HepG2 (cell line): ENCODE data around the gene POU2F1. TPM values are rescaled to one million over a fixed set of nuclear protein-coding genes. Genes with fewer than 3 reads are reported as not detected.

ENCODE experiments used
- ASH2L ChIP-seq: fragments of 300-600, 200-600 bp; sonication (generic); IDR thresholded peaks from 2 replicates; pipeline ENCODE4 v1.7.0; 2017; ENCODE audit warnings: low read depth, mild to moderate bottlenecking, moderate library complexity, mixed read lengths, low read length; ENCODE audit not compliant: insufficient read length
- ETV6 ChIP-seq: sonication (generic); formaldehyde crosslinking; conservative IDR thresholded peaks from 2 replicates; pipeline ENCODE4 v1.4.0; 2020; ENCODE audit warnings: missing genetic modification reagents
- FOXA1 ChIP-seq, 2 experiments: fragments of 450-650 bp in 1 of 2; sonication (generic) in 1 of 2; formaldehyde crosslinking in 1 of 2; IDR thresholded peaks; 2 replicates each; pipeline versions ENCODE4 v1.4.0 to v1.6.1; 2016 to 2020; ENCODE audit warnings: missing genetic modification reagents in 1 of 2
- FOXK1 ChIP-seq: sonication (generic); formaldehyde crosslinking; IDR thresholded peaks from 2 replicates; pipeline ENCODE4 v1.4.0; 2020; ENCODE audit warnings: low read depth, missing genetic modification reagents, borderline replicate concordance
- GLI4 ChIP-seq: sonication (generic); formaldehyde crosslinking; IDR thresholded peaks from 2 replicates; pipeline ENCODE4 v1.5.1; 2020; ENCODE audit warnings: missing genetic modification reagents, mild to moderate bottlenecking, moderate library complexity, borderline replicate concordance
- KLF6 ChIP-seq: IDR thresholded peaks from 2 replicates; pipeline ENCODE4 v1.8.0; 2016; ENCODE audit warnings: missing biosample characterization, missing genetic modification reagents
- NCOA2 ChIP-seq: sonication (generic); formaldehyde crosslinking; IDR thresholded peaks from 2 replicates; pipeline ENCODE4 v1.8.0; 2022; ENCODE audit warnings: inconsistent platforms
- NONO ChIP-seq, 2 experiments: fragments of 450-650 bp in 1 of 2; sonication (generic) in 1 of 2; formaldehyde crosslinking in 1 of 2; IDR thresholded peaks in 1 of 2; conservative IDR thresholded peaks in 1 of 2; 2 replicates each; pipeline versions ENCODE4 v1.6.1 to v1.8.0; 2017 to 2022; ENCODE audit warnings: mild to moderate bottlenecking in 1 of 2, missing genetic modification reagents in 1 of 2, moderate library complexity in 1 of 2
- NRL ChIP-seq: sonication (generic); formaldehyde crosslinking; IDR thresholded peaks from 2 replicates; pipeline ENCODE4 v1.5.0; 2020; ENCODE audit warnings: missing genetic modification reagents, mild to moderate bottlenecking, moderate library complexity, borderline replicate concordance
- PPARG ChIP-seq: conservative IDR thresholded peaks from 2 replicates; pipeline ENCODE4 v1.6.1; 2016; ENCODE audit warnings: missing biosample characterization, missing genetic modification reagents
- RARA ChIP-seq: IDR thresholded peaks from 2 replicates; pipeline ENCODE4 v1.6.1; 2016; ENCODE audit warnings: missing genetic modification reagents, missing compliant biosample characterization
- SMYD3 ChIP-seq: sonication (generic); formaldehyde crosslinking; IDR thresholded peaks from 2 replicates; pipeline ENCODE4 v1.8.1; 2023; ENCODE audit warnings: mild to moderate bottlenecking, missing genetic modification reagents
- SRSF9 ChIP-seq: fragments of 200-400 bp; formaldehyde crosslinking; IDR thresholded peaks from 2 replicates; pipeline ENCODE4 v1.6.1; 2018; ENCODE audit warnings: borderline replicate concordance, mild to moderate bottlenecking, low read depth, low read length; ENCODE audit not compliant: insufficient read depth, poor library complexity, severe bottlenecking
- TRIM24 ChIP-seq: sonication (generic); formaldehyde crosslinking; IDR thresholded peaks from 2 replicates; pipeline ENCODE4 v1.8.0; 2022; ENCODE audit warnings: mild to moderate bottlenecking, missing genetic modification reagents
- TSC22D2 ChIP-seq: sonication (generic); formaldehyde crosslinking; IDR thresholded peaks from 2 replicates; pipeline ENCODE4 v1.5.1; 2020; ENCODE audit warnings: missing genetic modification reagents, mild to moderate bottlenecking, borderline replicate concordance
- ZBTB38 ChIP-seq: sonication (generic); formaldehyde crosslinking; IDR thresholded peaks from 2 replicates; pipeline ENCODE4 v1.5.1; 2020; ENCODE audit warnings: mild to moderate bottlenecking, missing genetic modification reagents
- ZBTB42 ChIP-seq: sonication (generic); formaldehyde crosslinking; IDR thresholded peaks from 2 replicates; pipeline ENCODE4 v1.5.0; 2020; ENCODE audit warnings: mild to moderate bottlenecking, missing genetic modification reagents
- ZBTB43 ChIP-seq: sonication (generic); formaldehyde crosslinking; conservative IDR thresholded peaks from 2 replicates; pipeline ENCODE4 v1.4.0; 2020; ENCODE audit warnings: missing genetic modification reagents
- ZNF562 ChIP-seq: sonication (generic); formaldehyde crosslinking; IDR thresholded peaks from 2 replicates; pipeline ENCODE4 v1.8.0; 2022; ENCODE audit warnings: missing genetic modification reagents, borderline replicate concordance
- ZNF607 ChIP-seq: sonication (generic); formaldehyde crosslinking; IDR thresholded peaks from 2 replicates; pipeline ENCODE4 v1.5.1; 2020; ENCODE audit warnings: missing genetic modification reagents, mild to moderate bottlenecking, borderline replicate concordance
- ZNF788 ChIP-seq: sonication (generic); formaldehyde crosslinking; IDR thresholded peaks from 2 replicates; pipeline ENCODE4 v1.5.0; 2020; ENCODE audit warnings: mild to moderate bottlenecking, missing genetic modification reagents, borderline replicate concordance
- ZZZ3 ChIP-seq: sonication (generic); formaldehyde crosslinking; IDR thresholded peaks from 2 replicates; pipeline ENCODE4 v1.4.0; 2020; ENCODE audit warnings: missing genetic modification reagents, mild to moderate bottlenecking, borderline replicate concordance
- polyA plus RNA-seq, 8 experiments: library from polyadenylated mRNA; depleted of rRNA in 3 of 8; stranded (reverse) in 7 of 8; unstranded in 1 of 8; fragments of >200 nt; fragmentation: Illumina TruSeq in 4 of 8; extraction: Trizol in 4 of 8; gene quantifications; 2 replicates each; pipeline versions ENCODE4 v1.2.1 to v1.2.3, GENCODE V29; 2011 to 2016; ENCODE audit warnings: low read depth in 4 of 8, missing spikeins in 1 of 8, mixed read lengths in 1 of 8; ENCODE audit not compliant: insufficient read depth in 1 of 8
- total RNA-seq, 5 experiments: library from RNA; depleted of rRNA; stranded (reverse); fragments of >200 nt; fragmentation: Illumina TruSeq; extraction: Trizol; gene quantifications; 2 replicates each; pipeline ENCODE4 v1.2.3, GENCODE V29; 2016; ENCODE audit warnings: low read depth in 1 of 5
- TF ChIP-seq, protein P1 (sequence below), 2 experiments: fragments of 450-650 bp in 1 of 2; sonication (generic) in 1 of 2; formaldehyde crosslinking; IDR thresholded peaks; 2 replicates each; pipeline versions ENCODE4 v1.5.0 to v1.8.0; 2020 to 2022; ENCODE audit warnings: mild to moderate bottlenecking in 1 of 2, missing genetic modification reagents in 1 of 2
- TF ChIP-seq, protein P2 (sequence below): sonication (generic); formaldehyde crosslinking; IDR thresholded peaks from 2 replicates; pipeline ENCODE4 v1.8.0; 2022; ENCODE audit warnings: missing genetic modification reagents, mild to moderate bottlenecking, moderate library complexity, borderline replicate concordance

Gene POU2F1
- total and polyA plus RNA-seq, 2 of the 13 experiments (the other 11 are each of a cell fraction or from before 2014, with no cell fraction given) = 10.2 to 13.0 TPM

DNA sequence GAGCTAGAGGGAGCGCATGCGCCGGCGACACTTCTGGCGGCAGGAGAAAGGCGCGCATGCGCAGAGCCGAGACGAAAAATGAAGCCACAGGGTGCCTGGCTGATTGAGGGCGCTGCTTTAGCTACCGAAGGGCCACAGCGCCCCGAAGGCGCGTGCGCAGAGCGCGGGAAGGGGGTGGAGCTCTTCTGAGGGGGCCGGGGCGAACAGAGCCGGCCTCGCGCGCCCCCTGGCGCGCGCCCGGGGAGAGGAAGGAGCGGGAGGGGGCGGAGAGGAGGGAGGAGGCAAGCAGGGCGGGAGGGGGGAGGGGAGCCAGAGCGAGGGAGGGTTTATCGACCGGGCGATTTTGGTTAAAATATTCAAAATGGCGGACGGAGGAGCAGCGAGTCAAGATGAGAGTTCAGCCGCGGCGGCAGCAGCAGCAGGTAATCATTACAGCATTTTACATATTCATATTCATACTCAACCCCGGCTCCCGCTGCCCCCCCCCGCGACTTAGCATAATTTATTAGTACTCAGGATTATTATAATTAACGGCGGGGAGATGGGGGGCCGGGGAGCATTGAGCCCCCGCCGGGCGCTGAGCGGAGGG lies at the start of gene POU2F1 (continued):
- no peak; the same call in 1 of the 2 replicates for TF ChIP-seq ZNF607 (CRISPR knock-in tag)
- no peak for TF ChIP-seq NONO (IDR thresholded peaks at IDR 0.05)
- peak; percentile 64; the same call in 1 of the 2 replicates for TF ChIP-seq NONO (CRISPR knock-in tag; conservative IDR thresholded peaks at IDR 0.05)
- no peak for TF ChIP-seq FOXK1 (CRISPR knock-in tag)
- TF ChIP-seq NCOA2 = no peak
- TF ChIP-seq ZBTB43 = no peak
- TF ChIP-seq, protein P1, sequence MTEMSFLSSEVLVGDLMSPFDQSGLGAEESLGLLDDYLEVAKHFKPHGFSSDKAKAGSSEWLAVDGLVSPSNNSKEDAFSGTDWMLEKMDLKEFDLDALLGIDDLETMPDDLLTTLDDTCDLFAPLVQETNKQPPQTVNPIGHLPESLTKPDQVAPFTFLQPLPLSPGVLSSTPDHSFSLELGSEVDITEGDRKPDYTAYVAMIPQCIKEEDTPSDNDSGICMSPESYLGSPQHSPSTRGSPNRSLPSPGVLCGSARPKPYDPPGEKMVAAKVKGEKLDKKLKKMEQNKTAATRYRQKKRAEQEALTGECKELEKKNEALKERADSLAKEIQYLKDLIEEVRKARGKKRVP (CRISPR knock-in tag; IDR thresholded peaks at IDR 0.05) = no peak; a peak in 1 of 4 replicates
- no peak for TF ChIP-seq TSC22D2 (CRISPR knock-in tag)
- no peak for TF ChIP-seq FOXA1 (IDR thresholded peaks at IDR 0.05)
- TF ChIP-seq FOXA1 (CRISPR knock-in tag; IDR thresholded peaks at IDR 0.05) = no peak
- TF ChIP-seq ETV6 = no peak
- no peak for TF ChIP-seq SMYD3
- TF ChIP-seq ZBTB42 (CRISPR knock-in tag) = no peak
- TF ChIP-seq ASH2L = peak; percentile 8
- no peak for TF ChIP-seq PPARG (CRISPR knock-in tag)
- no peak for TF ChIP-seq RARA (CRISPR knock-in tag)
- TF ChIP-seq, protein P2, sequence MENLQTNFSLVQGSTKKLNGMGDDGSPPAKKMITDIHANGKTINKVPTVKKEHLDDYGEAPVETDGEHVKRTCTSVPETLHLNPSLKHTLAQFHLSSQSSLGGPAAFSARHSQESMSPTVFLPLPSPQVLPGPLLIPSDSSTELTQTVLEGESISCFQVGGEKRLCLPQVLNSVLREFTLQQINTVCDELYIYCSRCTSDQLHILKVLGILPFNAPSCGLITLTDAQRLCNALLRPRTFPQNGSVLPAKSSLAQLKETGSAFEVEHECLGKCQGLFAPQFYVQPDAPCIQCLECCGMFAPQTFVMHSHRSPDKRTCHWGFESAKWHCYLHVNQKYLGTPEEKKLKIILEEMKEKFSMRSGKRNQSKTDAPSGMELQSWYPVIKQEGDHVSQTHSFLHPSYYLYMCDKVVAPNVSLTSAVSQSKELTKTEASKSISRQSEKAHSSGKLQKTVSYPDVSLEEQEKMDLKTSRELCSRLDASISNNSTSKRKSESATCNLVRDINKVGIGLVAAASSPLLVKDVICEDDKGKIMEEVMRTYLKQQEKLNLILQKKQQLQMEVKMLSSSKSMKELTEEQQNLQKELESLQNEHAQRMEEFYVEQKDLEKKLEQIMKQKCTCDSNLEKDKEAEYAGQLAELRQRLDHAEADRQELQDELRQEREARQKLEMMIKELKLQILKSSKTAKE = no peak
- TF ChIP-seq TRIM24 = no peak
- no peak for TF ChIP-seq ZBTB38 (CRISPR knock-in tag)
- TF ChIP-seq ZZZ3 (CRISPR knock-in tag) = peak; percentile 43; the same call in 1 of the 2 replicates
- TF ChIP-seq NRL (CRISPR knock-in tag) = 0 out of 2 replicates have a peak, but pooled peaks have one; percentile 25
- TF ChIP-seq ZNF788 (CRISPR knock-in tag) = no peak
- no peak for TF ChIP-seq GLI4 (CRISPR knock-in tag)
- no peak for TF ChIP-seq ZNF562 (CRISPR knock-in tag)
- TF ChIP-seq SRSF9 = no peak
- no peak for TF ChIP-seq KLF6 (CRISPR knock-in tag)
